ENCODE measurements around the gene HIBADH.

The HIBADH gene

GRCh38 chr7:27661811-27662489 is 733 bp downstream of the HIBADH start:
- TF ChIP-seq CTCF (conservative IDR thresholded peaks at IDR 0.05) = no peak
- H3K27ac ChIP-seq = peak overlapping the region; percentile 85

GRCh38 chr7:27656724-27657123 is 6.0 kb downstream of the HIBADH start:
- H3K27ac ChIP-seq = no peak overlapping the region
- TF ChIP-seq CTCF (conservative IDR thresholded peaks at IDR 0.05) = no peak

- no peak for TF ChIP-seq CTCF (conservative IDR thresholded peaks at IDR 0.05)
- no peak overlapping the region for H3K27ac ChIP-seq
Observed at GRCh38 chr7:27655184-27655583, 7.5 kb downstream of the HIBADH start.

- no peak overlapping the region for H3K27ac ChIP-seq
- no peak for TF ChIP-seq CTCF (conservative IDR thresholded peaks at IDR 0.05)
Observed at GRCh38 chr7:27652518-27652917, 10.2 kb downstream of the HIBADH start.

- no peak overlapping the region for H3K27ac ChIP-seq
- TF ChIP-seq CTCF (conservative IDR thresholded peaks at IDR 0.05) = no peak
Observed at GRCh38 chr7:27651702-27652101, 11.0 kb downstream of the HIBADH start.

- H3K27ac ChIP-seq = no peak overlapping the region
- no peak for TF ChIP-seq CTCF (conservative IDR thresholded peaks at IDR 0.05)
Observed at GRCh38 chr7:27650283-27650682, 12.4 kb downstream of the HIBADH start.

- no peak for TF ChIP-seq CTCF (conservative IDR thresholded peaks at IDR 0.05)
- H3K27ac ChIP-seq = no peak overlapping the region
Observed at GRCh38 chr7:27647489-27647888, 15.2 kb downstream of the HIBADH start.
